HepG2 (cell line): Measurements from ENCODE around the gene MRPL38. TPM values are rescaled to one million over a fixed set of nuclear protein-coding genes. Genes with fewer than 3 reads are reported as not detected.
A peak's percentile ranks its signal among the peaks of the same experiment; 100 is the strongest.

Experiments used
- CSRNP1 ChIP-seq: sonication (generic); formaldehyde crosslinking; IDR thresholded peaks from 2 replicates; pipeline ENCODE4 v1.8.1; 2023; ENCODE audit warnings: mild to moderate bottlenecking, missing genetic modification reagents
- DZIP1 ChIP-seq: sonication (generic); formaldehyde crosslinking; IDR thresholded peaks from 2 replicates; pipeline ENCODE4 v1.5.0; 2020; ENCODE audit warnings: mild to moderate bottlenecking, missing genetic modification reagents
- GMEB1 ChIP-seq: sonication (generic); formaldehyde crosslinking; IDR thresholded peaks from 2 replicates; pipeline ENCODE4 v1.5.1; 2020; ENCODE audit warnings: missing genetic modification reagents, mild to moderate bottlenecking, borderline replicate concordance
- HES4 ChIP-seq: sonication (generic); formaldehyde crosslinking; IDR thresholded peaks from 2 replicates; pipeline ENCODE4 v1.9.0; 2021; ENCODE audit warnings: mild to moderate bottlenecking, missing genetic modification reagents, borderline replicate concordance
- HNF4G ChIP-seq, 2 experiments: sonication (generic) in 1 of 2; formaldehyde crosslinking in 1 of 2; IDR thresholded peaks; 2 replicates each; pipeline versions ENCODE4 v1.4.0 to v1.6.1; 2011 to 2020; ENCODE audit warnings: borderline replicate concordance in 2 of 2, low read depth in 2 of 2, mild to moderate bottlenecking in 2 of 2, low read length in 1 of 2, missing genetic modification reagents in 1 of 2, moderate library complexity in 1 of 2
- PITX1 ChIP-seq: sonication (generic); formaldehyde crosslinking; IDR thresholded peaks from 2 replicates; pipeline ENCODE4 v1.5.1; 2020; ENCODE audit warnings: mild to moderate bottlenecking, missing genetic modification reagents
- RERE ChIP-seq: IDR thresholded peaks from 2 replicates; pipeline ENCODE4 v1.6.1; 2016; ENCODE audit warnings: low read depth, missing genetic modification reagents, missing compliant biosample characterization
- SAFB2 ChIP-seq: sonication (generic); formaldehyde crosslinking; IDR thresholded peaks from 2 replicates; pipeline ENCODE4 v1.5.1; 2020; ENCODE audit warnings: missing genetic modification reagents, low read depth, mild to moderate bottlenecking, borderline replicate concordance
- TEAD3 ChIP-seq: optimal IDR thresholded peaks from 2 replicates; pipeline ENCODE3; 2016; ENCODE audit warnings: borderline replicate concordance
- THYN1 ChIP-seq: sonication (generic); formaldehyde crosslinking; IDR thresholded peaks from 2 replicates; pipeline ENCODE4 v1.8.1; 2023; ENCODE audit warnings: low read depth, mild to moderate bottlenecking, moderate library complexity, missing genetic modification reagents, borderline replicate concordance
- TSC22D2 ChIP-seq: sonication (generic); formaldehyde crosslinking; IDR thresholded peaks from 2 replicates; pipeline ENCODE4 v1.5.1; 2020; ENCODE audit warnings: missing genetic modification reagents, mild to moderate bottlenecking, borderline replicate concordance
- ZIK1 ChIP-seq: sonication (generic); formaldehyde crosslinking; IDR thresholded peaks from 2 replicates; pipeline ENCODE4 v1.5.0; 2020; ENCODE audit warnings: mild to moderate bottlenecking, low read depth, missing genetic modification reagents, borderline replicate concordance
- polyA plus RNA-seq, 8 experiments: library from polyadenylated mRNA; depleted of rRNA in 3 of 8; stranded (reverse) in 7 of 8; unstranded in 1 of 8; fragments of >200 nt; fragmentation: Illumina TruSeq in 4 of 8; extraction: Trizol in 4 of 8; gene quantifications; 2 replicates each; pipeline versions ENCODE4 v1.2.1 to v1.2.3, GENCODE V29; 2011 to 2016; ENCODE audit warnings: low read depth in 4 of 8, missing spikeins in 1 of 8, mixed read lengths in 1 of 8; ENCODE audit not compliant: insufficient read depth in 1 of 8
- total RNA-seq, 5 experiments: library from RNA; depleted of rRNA; stranded (reverse); fragments of >200 nt; fragmentation: Illumina TruSeq; extraction: Trizol; gene quantifications; 2 replicates each; pipeline ENCODE4 v1.2.3, GENCODE V29; 2016; ENCODE audit warnings: low read depth in 1 of 5

Gene MRPL38
- total and polyA plus RNA-seq, 2 of the 13 experiments (the other 11 are each of a cell fraction or from before 2014, with no cell fraction given), result 83.7 to 125 TPM

- TF ChIP-seq GMEB1 (CRISPR knock-in tag) (peak; percentile 68; the same call in 1 of the 2 replicates), THYN1 (no peak), TEAD3 (CRISPR knock-in tag) (peak; percentile 90), RERE (CRISPR knock-in tag) (no peak), HES4 (peak; percentile 96; the same call in 1 of the 2 replicates), CSRNP1 (CRISPR knock-in tag) (no peak), TSC22D2 (CRISPR knock-in tag) (no peak; the same call in 1 of the 2 replicates), SAFB2 (no peak), HNF4G (IDR thresholded peaks at IDR 0.05; ENCODE audit: borderline replicate concordance, low read depth, low read length) (peak; percentile 21; the same call in 1 of the 2 replicates), HNF4G (CRISPR knock-in tag; IDR thresholded peaks at IDR 0.05; ENCODE audit: borderline replicate concordance, low read depth) (peak; percentile 62; the same call in 1 of the 2 replicates), ZIK1 (CRISPR knock-in tag) (peak; percentile 39), DZIP1 (0 out of 2 replicates have a peak, but pooled peaks have one; percentile 39), PITX1 (CRISPR knock-in tag) (no peak; the same call in none of the 2 replicates)
These were observed 26.3 kb downstream of the MRPL38 start, which contains the start of gene TRIM47 (continued) for GRCh38 chr17:75878174-75878998.
